AG09319 (cell line): ENCODE data around the gene MYRFL.

Source experiments
- DNase-seq: peaks from one replicate; pipeline ENCODE4 v3.0.0-alpha.2; 2010; ENCODE audit warnings: low read depth; ENCODE audit errors: extremely low read depth
- TF ChIP-seq, protein P1 (sequence below): IDR thresholded peaks from 2 replicates; pipeline ENCODE4 v1.5.1; 2011; ENCODE audit warnings: low read depth, mild to moderate bottlenecking, inconsistent platforms, low read length, moderate library complexity

Gene MYRFL

GRCh38 chr12:69947897-69948296 lies 122.9 kb downstream of the MYRFL start:
- DNase-seq, result no peak
- TF ChIP-seq, protein P1, sequence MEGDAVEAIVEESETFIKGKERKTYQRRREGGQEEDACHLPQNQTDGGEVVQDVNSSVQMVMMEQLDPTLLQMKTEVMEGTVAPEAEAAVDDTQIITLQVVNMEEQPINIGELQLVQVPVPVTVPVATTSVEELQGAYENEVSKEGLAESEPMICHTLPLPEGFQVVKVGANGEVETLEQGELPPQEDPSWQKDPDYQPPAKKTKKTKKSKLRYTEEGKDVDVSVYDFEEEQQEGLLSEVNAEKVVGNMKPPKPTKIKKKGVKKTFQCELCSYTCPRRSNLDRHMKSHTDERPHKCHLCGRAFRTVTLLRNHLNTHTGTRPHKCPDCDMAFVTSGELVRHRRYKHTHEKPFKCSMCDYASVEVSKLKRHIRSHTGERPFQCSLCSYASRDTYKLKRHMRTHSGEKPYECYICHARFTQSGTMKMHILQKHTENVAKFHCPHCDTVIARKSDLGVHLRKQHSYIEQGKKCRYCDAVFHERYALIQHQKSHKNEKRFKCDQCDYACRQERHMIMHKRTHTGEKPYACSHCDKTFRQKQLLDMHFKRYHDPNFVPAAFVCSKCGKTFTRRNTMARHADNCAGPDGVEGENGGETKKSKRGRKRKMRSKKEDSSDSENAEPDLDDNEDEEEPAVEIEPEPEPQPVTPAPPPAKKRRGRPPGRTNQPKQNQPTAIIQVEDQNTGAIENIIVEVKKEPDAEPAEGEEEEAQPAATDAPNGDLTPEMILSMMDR, result no peak

DNA sequence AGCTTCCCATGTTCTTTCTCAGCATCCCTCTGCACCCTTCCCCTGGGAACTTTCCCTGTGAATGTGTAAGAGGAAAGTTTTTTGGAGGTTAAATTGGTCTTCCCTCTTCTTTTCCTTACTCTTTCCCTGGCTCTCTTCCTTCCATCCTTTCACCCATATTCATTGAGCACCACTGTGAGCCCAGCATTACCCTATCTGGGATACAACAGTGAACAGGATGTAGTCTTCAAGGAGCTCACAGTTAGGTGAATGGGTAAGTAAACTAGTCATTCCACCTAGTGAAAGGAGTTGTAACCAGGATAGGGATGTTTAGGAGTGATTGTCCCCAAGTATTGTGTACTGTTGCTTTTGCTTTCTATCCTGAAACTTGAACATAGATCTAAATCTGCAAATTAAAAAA lies 123.8 kb downstream of the MYRFL start:
- TF ChIP-seq, protein P1, result no peak
- DNase-seq, result no peak

- TF ChIP-seq, protein P1, result no peak
Measured at GRCh38 chr12:69949311-69950002, 124.4 kb downstream of the MYRFL start.

GRCh38 chr12:69951108-69951507 lies 126.1 kb downstream of the MYRFL start:
- TF ChIP-seq, protein P1, result no peak

More at GRCh38 chr12:69949311-69950002, 124.4 kb downstream of the MYRFL start:
- DNase-seq, result no peak

DNA sequence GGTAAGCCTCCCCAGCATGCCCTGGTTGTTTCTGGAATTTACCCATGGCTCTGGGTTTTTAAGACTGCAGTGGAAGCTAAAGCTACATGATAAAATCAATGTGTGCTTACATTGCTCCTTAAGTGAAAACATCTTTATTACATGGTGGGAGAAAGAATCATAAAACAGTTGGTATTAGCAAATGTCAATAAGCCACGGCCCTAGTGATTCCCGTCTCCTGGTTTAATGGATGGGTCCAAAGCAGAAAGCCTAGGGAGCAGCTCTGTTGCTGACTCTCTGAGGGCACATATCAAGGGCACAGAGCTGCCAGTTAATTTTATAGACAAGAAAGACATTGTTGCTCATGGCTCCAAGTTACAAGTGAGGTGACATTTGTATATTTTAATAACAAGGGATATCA lies 127.9 kb downstream of the MYRFL start:
- no peak for DNase-seq
- TF ChIP-seq, protein P1, result no peak

More at GRCh38 chr12:69951108-69951507, 126.1 kb downstream of the MYRFL start:
- DNase-seq, result no peak

DNA sequence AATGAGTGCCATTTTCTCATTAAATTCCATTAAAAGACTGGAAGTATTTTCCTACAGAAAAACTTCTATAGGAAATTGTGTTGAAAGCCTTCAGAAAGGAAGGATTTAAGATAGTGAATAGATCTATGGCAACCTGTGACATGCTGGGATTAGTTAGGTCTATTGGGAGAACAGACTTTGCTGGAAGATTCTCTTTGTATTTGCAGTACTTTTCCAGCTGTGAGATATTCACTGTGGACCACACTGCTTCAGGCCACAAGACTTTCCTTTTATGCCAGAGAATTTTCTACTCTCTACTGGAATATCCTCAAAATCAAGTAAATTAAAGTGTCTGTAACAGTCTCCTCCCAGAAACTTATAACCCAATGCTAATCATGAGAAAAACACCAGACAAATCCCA lies 136.2 kb downstream of the MYRFL start:
- TF ChIP-seq, protein P1, result no peak
- DNase-seq, result no peak

DNA sequence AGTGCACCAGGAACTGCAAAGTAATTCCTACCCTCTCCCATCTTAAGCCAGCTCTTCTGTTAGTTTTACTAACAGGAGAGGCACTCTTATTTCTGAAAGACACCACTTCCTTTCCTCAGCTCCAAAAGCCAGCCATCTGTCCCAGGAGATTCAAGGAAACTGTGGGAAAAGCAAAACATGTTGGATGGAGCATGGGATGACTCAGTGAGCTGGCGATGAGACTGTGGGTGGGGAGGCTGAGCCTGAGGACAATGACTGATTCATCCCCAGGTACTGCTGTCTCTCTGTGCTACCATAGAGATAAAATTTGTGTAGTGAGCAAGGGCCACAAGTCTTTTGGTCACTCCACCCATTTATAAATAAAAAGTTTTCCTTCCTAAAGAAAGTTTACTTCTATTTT lies 141.4 kb downstream of the MYRFL start:
- no peak for DNase-seq
- TF ChIP-seq, protein P1, result no peak
